HG02610 (cell line): ENCODE measurements around the gene CLCN1.
"Not testable (repeated sequence)": the region's sequence is repeated elsewhere in the genome, so short reads cannot be mapped to it uniquely, and the experiment has no call there.

Experiments
- ATAC-seq: cut with Tn5 transposase; IDR thresholded peaks from one replicate; pipeline ENCODE4 v1.9.1; 2021; ENCODE audit warnings: mild to moderate bottlenecking, moderate library complexity; ENCODE audit not compliant: unreplicated experiment

The CLCN1 gene

GRCh38 chr7:143383642-143383957 lies 67.7 kb downstream of the CLCN1 start:
- no peak for ATAC-seq

GRCh38 chr7:143384148-143384547 lies 68.2 kb downstream of the CLCN1 start:
- ATAC-seq, result no peak

- ATAC-seq, result no peak
Measured at GRCh38 chr7:143384661-143385631, 69.0 kb downstream of the CLCN1 start.

- ATAC-seq, result no peak
Measured at GRCh38 chr7:143385891-143386781, 70.2 kb downstream of the CLCN1 start.

GRCh38 chr7:143387156-143387975 lies 71.5 kb downstream of the CLCN1 start:
- no peak for ATAC-seq

- no peak for ATAC-seq
Measured at GRCh38 chr7:143388051-143388450, 72.1 kb downstream of the CLCN1 start.

- no peak for ATAC-seq
Measured at GRCh38 chr7:143388491-143389101, 72.7 kb downstream of the CLCN1 start.

- no peak for ATAC-seq
Measured at GRCh38 chr7:143389316-143390103, 73.6 kb downstream of the CLCN1 start.

GRCh38 chr7:143390104-143390772 lies 74.3 kb downstream of the CLCN1 start:
- no peak for ATAC-seq

GRCh38 chr7:143390773-143391317 lies 74.9 kb downstream of the CLCN1 start:
- ATAC-seq, result no peak

GRCh38 chr7:143391462-143392404 lies 75.8 kb downstream of the CLCN1 start:
- no peak for ATAC-seq

- not testable (repeated sequence) for ATAC-seq
Measured at GRCh38 chr7:143392427-143392826, 76.5 kb downstream of the CLCN1 start.

- no peak for ATAC-seq
Measured at GRCh38 chr7:143392875-143393266, 77.0 kb downstream of the CLCN1 start.

GRCh38 chr7:143393267-143394041 lies 77.5 kb downstream of the CLCN1 start:
- no peak for ATAC-seq

GRCh38 chr7:143394068-143394467 lies 78.2 kb downstream of the CLCN1 start:
- ATAC-seq, result no peak

GRCh38 chr7:143394777-143395176 lies 78.9 kb downstream of the CLCN1 start:
- no peak for ATAC-seq
